NOMO-1 treated with dmso at 0.1 percent for 144 hours (cell line): ENCODE measurements around the gene FAM120C.
A peak's percentile ranks its signal among the peaks of the same experiment; 100 is the strongest.

ENCODE experiments used
- DNase-seq: peaks from one replicate; lab custom pipeline; 2025; ENCODE audit not compliant: unreplicated experiment; lab: John Stamatoyannopoulos, UW

Gene FAM120C, protein sequence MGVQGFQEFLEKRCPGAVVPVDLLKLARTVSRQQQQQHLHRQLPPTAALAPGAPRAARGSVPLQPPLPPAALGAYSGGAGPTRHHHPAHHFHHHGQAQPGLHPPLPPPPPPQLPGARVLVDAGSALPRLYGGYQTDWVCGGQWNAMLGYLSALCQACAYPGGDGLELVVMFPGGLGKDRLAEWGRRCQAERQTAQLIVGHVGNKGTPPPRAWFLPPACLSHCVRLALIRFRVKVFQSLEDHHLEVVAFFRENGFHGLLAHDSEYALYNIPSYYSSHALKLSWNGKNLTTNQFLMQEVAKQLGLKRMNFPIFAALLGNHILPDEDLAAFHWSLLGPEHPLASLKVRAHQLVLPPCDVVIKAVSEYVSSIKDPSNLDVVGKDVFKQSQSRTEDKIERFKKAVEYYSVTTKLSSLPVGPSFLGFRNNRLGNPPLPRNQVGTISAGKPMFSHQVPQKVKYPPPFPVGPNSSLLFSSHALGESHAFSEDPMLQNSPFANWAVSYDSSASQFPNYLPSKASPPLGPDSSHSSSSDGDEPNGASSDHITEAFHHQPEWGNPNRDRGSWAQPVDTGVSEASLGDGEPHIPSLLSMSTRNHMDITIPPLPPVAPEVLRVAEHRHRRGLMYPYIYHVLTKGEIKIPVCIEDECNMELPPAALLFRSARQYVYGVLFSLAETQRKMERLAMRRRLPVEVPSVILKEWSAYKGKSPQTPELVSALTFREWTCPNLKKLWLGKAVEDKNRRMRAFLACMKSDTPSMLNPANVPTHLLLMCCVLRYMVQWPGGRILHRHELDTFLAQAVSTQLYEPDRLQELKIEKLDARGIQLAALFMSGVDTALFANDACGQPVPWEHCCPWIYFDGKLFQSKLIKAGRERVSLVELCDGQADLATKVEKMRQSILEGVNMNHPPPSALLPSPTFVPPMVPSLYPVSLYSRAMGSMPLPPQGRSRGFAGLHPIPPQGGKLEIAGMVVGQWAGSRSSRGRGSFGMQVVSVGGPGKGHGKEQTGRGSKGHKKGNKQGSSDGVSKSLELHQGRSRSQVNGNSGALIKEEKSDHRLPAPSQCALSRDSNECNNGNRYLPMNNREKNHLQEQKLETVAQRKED

GRCh38 chrX:54182864-54183613, at the start of gene FAM120C:
FAM120C (minus strand) TSS chrX:54183254; CDS start chrX:54183198, 56 bp downstream.
- peak; percentile 50 for DNase-seq

DNA sequence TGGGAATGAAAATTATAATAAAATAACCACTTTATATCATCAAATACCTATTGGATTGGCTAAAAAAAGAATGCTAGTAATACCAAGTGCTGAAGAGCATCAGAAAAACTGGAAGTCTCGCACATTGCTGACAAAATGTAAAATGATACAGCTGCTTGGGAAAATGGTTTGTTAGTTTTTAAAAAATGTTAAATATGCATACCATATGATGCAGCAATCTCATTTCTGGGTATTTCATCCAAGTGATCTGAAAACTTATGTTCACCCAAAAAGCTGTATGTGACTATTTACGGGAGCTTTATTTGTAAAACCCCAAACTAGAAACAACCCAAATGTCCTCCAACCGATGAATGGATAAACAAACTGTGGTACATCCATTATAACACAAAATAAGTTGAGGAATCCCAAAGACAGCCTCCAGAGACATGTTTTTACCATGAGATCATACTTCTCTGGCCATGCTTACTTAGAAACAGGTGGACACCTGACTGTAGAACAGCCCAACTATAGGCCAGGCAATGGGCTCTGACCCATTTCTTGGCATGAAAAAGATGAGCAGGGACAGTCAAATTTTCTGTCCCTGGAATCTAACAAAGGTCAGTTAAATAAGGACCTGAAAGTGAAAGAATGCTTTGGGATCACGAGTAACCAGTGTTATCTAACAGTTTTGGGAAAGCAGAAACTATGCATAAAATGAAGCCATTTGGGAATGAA, 47.5 kb upstream of the FAM120C start:
- no peak for DNase-seq

GRCh38 chrX:54223581-54223980, 40.5 kb upstream of the FAM120C start:
- no peak for DNase-seq

DNA sequence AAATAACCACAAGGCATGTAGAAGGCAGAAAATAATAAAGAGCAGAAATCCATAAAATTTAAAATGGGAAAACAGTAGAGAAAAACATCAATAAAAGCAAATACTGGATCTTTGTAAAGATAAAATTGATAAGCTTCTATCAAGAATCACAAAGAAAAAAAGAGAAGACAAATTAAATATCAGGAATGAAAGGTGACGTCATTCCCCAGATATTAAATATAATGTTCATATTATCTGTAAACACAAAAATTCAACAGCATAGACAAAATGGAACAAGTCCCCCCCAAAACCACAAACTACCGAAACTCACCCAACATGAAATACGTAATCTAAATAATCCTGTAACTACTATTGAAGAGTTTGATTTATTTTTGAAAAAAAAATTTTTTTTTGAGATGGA, 30.5 kb upstream of the FAM120C start:
- no peak for DNase-seq

DNA sequence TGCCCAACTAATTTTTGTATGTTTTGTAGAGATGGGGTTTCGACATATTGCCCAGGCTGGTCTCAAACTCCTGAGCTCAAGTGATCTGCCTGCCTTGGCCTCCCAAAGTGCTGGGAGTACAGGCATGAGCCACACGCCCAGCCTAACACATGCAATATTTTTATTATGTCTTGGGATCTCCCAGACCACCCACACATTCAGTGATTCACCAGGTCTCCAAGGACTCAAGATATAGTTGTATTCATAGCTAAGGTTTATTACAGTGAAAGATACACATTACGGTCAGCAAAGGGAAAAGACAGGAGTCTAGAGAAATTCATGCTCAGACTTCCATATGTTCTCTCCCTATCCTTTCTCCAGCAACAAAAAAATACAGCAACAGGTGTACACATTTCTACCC, 25.5 kb upstream of the FAM120C start:
- DNase-seq = no peak

GRCh38 chrX:54198262-54198661, 15.2 kb upstream of the FAM120C start:
- DNase-seq = no peak

- no peak for DNase-seq
These were observed 12.0 kb upstream of the FAM120C start for GRCh38 chrX:54194982-54195588.

DNA sequence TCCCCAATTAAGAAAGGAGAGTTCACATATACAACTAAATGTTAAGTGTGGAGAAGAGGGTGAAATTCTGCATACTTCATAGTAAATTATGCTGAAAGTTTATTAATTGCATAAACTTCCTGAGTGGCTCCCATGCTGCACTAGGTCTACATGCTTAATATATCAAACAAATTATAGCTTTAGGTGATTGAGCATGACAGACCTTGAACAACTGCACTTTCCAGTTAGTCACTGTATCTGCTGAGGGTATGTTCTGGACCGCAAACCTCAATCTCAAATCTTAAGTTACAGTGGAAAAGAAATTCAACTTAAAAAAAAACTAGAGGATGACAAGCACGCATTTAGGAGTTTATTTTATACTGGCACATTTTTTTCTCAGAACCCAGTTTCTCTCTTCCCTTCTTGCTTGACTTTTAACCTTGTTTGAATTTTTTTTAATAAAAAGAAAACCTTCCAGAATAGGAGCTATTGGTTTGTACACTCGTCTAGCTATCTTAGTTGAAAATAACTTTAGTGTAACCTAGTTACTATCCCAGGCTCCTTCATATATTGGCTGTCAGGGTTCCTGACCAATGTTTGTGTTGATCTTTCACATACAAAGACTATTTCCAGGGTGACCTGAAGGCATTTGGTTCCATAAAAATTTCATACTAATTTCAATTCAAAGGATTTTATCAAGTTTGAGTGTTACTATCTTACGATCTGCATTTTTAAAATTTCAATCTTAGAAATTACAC, 10.2 kb upstream of the FAM120C start:
- no peak for DNase-seq

DNA sequence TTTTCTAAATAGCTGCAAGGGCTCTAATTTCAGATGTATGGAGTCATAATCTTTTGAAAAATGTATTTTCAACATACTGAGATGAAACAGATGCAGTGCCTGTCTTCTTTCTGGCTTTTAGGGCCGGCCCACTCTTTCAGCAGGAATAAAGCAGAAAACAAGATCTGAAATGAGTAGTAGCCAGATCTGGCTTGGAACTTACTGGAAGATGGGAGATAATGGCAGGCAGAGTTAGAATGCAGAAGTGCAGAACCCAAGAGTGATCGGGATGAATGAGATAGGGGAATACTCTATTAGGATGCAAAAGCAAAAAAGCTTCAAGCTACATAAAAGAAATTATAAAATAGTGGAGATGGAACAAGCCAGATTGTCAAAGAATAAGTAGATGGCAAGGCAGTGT, 1.4 kb upstream of the FAM120C start:
- DNase-seq = no peak

DNA sequence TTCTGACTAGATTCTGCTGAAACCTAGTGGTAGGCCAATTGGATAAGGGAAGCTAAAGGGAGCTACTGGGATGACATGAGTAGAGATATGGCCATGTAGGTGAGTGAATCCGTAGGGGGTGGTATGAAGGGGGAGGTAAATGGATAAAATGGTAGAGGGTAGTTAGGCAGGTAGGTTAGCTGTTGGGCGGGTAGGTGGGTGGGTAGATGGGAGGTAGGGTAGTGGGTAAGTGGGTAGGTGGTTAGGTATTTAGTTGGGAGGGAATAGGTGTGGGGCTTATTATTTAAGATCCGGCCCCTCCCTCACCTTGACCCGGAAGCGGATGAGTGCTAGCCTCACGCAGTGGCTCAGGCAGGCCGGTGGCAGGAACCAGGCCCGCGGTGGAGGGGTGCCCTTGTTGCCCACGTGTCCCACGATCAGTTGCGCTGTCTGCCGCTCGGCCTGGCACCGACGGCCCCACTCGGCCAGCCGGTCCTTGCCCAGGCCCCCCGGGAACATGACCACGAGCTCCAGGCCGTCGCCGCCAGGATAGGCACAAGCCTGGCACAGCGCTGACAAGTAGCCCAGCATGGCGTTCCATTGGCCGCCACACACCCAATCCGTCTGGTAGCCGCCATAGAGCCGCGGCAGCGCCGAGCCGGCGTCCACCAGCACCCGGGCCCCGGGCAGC, 725 bp downstream of the FAM120C start:
- DNase-seq = peak; percentile 5

GRCh38 chrX:54181202-54181953, 1.7 kb downstream of the FAM120C start:
- no peak for DNase-seq

GRCh38 chrX:54180403-54180802, 2.7 kb downstream of the FAM120C start:
- no peak for DNase-seq

GRCh38 chrX:54178100-54178940, 4.7 kb downstream of the FAM120C start:
- DNase-seq = no peak

GRCh38 chrX:54177306-54177705, 5.7 kb downstream of the FAM120C start:
- no peak for DNase-seq

GRCh38 chrX:54173791-54174190, 9.3 kb downstream of the FAM120C start:
- DNase-seq = no peak

DNA sequence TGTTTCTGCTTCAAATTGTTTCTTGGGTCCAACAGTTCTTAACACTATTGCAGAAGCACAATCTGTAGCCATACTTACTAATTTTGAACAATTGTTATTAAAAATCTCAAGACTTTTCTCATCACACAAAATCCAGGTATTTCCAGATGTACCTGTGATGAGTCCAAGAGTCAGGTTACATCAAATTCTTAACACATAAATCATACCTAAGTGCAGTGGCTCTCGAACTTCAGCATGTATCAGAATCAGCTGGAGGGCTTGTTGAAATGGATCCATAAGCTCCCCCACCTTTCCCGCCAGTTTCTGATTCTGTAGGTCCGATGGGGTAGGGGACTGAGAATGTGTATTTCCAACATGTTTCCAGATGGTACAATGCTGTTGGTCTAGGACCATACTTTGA, 10.6 kb downstream of the FAM120C start:
- no peak for DNase-seq
